ENCODE measurements around the gene BDKRB2.
"Not testable (repeated sequence)": the region's sequence is repeated elsewhere in the genome, so short reads cannot be mapped to it uniquely, and the experiment has no call there.

The BDKRB2 gene

DNA sequence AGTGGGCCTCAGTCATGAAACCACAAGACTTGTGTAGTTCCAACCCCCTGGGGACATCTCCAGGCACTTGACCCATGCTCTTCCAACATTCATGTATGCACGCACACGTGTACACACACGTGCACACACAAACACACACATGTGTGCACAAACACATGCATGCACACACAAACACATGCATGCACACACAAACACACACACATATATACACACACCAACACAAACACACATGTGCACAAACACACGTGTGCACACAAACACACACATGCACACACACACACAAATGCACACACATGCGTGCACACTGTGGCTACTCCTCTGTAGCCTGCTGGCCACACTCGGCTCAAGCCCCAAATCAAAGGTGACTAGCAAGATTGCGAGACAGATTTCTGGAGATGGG is 22.8 kb downstream of the BDKRB2 start:
- no peak for DNase-seq

DNA sequence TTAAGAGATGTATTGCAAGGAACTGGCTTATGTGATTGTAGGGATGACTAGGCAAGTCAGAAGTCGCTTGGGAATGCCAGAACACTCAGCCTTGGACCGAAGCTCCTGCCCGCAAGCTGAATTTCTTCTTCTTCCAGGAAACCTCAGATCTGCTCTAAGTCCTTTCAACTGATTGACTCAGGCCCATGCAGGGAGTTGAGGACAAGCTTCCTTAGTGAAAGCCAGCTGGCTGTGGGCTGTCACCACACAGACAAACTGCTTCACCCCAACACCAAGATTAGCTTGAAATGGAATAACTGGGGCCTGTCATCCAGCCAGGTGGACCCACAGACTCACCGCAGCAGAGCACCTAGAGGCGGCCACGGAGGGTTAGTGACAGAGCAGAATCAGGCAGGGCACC is 24.7 kb downstream of the BDKRB2 start:
- no peak for DNase-seq

DNA sequence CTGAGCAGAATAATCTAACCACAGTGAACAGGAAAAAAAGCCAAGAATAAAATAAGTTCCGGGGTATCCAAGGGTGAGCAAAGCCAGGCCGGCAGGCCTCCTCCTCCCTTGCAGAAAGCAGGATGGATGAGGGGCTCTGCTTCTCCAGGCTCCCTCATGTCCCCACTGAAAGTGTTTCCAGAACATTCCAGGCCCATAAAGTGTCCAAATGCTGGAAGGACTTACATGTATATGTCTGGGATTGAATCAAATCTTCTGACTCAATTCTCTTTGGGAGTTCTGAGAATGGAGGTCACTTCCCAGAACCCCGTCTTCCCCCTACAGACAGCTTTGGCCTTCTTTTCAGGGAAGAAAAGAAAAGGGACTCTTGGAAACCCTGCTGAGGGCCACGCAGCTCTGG is 26.4 kb downstream of the BDKRB2 start:
- no peak for DNase-seq

DNA sequence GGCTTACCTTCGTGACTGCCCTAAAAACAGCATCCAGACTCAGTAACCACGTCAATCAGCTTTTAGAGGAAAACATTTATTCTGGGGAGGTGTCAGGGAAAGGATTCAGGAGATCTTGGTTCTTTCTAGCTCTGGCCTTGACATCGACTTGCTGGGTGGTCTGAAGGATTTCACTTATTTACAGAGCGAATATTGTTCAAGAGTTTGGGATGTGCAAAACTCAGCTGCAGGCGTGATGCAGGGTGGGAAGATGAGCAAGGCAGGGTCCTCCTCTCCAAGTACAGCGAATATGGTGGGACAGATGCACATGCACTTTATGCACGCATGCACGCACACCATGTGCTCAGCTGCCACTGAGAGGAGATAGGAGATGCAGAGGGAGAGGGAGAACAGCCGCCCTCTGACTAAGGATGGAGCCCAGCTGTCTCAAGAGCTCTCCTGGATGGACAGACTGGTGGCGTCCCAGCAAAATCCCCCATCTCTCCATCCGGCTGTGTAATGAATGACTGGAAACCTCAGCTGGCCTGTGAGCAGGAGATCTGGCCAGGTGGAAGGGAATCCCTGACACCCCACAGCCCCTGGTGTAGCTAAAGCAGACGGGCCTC is 27.0 kb downstream of the BDKRB2 start:
- DNase-seq = no peak

DNA sequence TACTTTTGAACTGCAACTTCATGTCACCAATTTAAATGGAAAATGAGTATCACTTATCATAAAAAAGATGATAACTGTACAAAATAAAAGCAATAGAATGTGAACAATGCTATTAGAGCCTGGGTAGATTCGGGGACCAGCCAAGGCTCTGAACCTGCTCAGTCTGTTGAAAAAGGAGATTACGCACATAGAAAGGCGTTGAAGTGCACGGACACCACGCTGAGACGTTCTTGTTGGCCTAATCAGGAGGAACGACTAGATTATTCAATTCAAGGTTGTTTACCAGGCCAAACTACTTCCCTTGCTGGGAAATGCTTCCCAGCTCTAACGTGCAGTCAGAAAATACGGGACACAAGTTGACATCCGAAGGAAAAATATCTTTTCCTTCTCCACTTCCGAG is 27.9 kb downstream of the BDKRB2 start:
- no peak for DNase-seq

DNA sequence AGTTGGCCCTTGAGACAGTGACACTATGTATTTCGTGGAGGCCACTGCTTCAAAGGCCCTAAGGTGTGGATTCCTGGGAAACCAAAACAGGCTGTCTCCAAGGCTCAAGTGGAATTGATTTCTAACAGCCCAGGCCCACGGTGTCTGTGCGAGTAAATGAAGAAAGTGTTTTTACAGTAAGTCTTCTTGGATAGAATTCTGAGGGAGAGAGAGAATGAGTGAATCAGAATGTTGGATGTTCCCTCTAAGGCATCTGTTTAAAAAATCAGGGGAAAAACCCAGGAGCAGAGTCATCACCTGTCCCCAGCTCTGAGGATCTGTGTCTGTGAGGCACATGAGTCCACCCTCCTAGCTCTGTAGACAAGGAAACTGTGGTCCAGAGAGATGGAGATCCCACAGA is 29.0 kb downstream of the BDKRB2 start:
- DNase-seq = no peak

DNA sequence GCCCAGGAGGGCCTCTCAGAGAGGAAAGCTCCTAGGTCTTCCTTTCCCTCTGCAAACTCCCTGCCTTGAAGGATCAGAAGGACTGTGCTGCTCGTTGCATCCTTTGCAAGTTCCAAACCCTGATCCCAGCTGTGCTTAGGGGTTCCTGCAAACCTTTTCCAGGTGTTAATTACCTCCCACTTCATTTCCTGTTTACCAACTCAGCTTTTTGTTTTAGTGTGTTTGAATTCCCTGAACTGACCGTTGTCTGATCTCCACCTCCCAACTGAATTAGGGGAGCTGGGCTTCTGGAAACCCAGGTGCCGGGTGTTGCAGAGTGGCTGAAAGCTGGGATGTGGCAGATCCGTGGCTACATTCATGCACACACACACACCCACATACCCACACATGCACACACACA is 30.8 kb downstream of the BDKRB2 start:
- DNase-seq = no peak

DNA sequence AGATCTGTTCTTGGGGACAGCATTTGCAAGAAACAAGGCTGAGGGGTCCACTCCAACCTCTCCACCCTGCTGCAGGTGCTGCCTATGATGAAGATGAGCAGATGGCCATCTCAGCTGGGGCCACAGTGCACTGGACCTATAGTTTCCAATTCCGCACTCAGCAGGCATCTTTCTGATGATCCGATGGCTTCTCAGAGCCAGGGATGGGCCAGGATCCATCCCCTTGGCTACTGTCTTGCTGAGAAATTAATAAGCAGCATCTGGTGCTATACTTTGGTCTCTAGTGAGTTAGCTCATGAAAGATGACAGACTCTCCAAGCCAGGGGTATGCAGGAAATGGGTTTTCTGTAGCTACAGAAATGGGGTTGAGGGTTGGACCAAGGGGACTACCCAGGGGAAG is 33.0 kb downstream of the BDKRB2 start:
- DNase-seq = no peak

DNA sequence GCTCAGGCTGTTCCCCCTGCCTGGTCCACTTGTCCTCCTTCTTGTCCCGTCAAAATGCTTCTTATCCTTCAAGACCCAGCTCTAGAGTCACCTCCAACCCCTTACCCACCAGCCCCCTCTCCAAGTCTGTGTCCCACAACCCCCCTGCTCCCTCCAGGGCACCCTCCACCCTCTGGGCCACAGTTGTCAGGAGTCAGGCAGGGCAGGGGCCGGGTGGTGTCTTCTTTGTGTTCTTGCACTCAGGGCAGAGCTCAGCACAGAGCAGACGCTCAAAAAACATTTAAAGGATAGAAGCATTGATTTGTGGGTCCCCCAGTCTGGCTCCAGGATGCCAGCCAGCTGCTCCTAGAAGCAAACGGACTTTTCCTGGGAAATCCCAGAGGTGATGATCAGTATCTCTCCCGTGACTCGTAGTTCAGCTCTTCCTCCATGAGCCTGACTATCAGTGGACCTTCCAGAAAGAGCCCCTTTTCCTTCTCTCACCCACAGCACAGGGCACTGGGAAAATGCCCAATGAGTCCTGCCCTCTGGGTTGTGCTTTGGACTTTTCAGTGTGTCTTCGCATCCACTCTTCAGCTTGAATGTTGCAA is 34.1 kb downstream of the BDKRB2 start:
- no peak for DNase-seq

DNA sequence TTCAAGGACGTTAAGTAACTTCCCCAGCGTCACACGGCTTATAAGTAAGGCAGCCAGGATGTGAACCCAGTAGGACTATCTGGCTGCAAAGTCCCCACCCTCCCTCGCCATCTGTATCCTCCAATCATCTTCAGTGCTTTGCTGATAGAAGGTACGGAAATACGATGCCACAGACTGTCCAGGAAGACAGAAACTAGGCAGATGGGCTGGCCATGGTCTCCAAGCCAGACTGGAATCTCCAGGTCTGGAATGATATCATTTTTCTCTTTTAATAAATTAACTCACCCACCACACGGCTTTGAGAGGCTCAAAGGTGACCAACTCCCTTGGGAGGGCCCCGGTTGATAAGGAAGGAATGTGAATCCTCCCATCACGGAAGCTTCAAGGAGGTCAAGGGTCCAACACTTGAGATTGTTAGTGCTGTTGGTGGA is 35.1 kb downstream of the BDKRB2 start:
- DNase-seq = no peak

DNA sequence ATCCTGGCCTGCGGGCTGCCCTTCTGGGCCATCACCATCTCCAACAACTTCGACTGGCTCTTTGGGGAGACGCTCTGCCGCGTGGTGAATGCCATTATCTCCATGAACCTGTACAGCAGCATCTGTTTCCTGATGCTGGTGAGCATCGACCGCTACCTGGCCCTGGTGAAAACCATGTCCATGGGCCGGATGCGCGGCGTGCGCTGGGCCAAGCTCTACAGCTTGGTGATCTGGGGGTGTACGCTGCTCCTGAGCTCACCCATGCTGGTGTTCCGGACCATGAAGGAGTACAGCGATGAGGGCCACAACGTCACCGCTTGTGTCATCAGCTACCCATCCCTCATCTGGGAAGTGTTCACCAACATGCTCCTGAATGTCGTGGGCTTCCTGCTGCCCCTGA is 36.0 kb downstream of the BDKRB2 start:
- no peak for DNase-seq

DNA sequence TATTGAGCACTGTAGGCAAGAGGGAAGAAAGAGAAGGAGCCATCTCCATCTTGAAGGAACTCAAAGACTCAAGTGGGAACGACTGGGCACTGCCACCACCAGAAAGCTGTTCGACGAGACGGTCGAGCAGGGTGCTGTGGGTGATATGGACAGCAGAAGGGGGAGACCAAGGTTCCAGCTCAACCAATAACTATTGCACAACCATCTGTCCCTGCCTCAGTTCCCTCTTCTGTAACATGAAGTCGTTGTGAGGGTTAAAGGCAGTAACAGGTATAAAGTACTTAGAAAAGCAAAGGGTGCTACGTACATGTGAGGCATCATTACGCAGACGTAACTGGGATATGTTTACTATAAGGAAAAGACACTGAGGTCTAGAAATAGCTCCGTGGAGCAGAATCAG is 37.5 kb downstream of the BDKRB2 start:
- DNase-seq = no peak

DNA sequence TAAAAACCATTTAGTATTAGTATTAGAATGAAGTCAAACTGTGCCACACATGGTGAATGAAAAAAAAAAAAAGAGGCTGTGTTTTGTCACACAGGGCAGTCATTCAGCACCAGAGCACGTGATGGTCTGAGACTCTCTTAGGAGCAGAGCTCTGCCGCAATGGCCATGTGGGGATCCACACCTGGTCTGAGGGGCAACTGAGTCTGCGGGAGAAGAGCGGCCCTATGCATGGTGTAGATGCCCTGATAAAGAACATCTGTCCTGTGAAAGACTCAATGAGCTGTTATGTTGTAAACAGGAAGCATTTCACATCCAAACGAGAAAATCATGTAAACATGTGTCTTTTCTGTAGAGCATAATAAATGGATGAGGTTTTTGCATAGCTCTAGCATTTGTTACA is 39.1 kb downstream of the BDKRB2 start:
- DNase-seq = no peak

DNA sequence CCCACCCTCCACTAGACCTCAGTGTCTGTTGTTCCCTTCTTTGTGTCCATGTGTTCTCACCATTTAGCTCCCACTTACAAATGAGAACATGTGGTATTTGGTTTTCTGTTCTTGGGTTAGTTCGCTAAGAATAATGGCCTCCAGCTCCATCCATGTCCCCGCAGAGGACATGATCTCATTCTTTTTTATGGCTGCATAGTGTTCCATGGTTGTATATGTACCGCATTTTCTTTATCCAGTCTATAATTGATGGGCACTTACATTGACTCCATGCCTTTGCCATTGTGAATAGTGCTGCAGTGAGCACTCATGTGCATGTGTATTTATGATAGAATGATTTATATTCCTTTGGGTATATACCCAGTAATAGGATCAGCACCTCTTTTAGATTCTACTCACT is 40.4 kb downstream of the BDKRB2 start:
- not testable (repeated sequence) for DNase-seq

DNA sequence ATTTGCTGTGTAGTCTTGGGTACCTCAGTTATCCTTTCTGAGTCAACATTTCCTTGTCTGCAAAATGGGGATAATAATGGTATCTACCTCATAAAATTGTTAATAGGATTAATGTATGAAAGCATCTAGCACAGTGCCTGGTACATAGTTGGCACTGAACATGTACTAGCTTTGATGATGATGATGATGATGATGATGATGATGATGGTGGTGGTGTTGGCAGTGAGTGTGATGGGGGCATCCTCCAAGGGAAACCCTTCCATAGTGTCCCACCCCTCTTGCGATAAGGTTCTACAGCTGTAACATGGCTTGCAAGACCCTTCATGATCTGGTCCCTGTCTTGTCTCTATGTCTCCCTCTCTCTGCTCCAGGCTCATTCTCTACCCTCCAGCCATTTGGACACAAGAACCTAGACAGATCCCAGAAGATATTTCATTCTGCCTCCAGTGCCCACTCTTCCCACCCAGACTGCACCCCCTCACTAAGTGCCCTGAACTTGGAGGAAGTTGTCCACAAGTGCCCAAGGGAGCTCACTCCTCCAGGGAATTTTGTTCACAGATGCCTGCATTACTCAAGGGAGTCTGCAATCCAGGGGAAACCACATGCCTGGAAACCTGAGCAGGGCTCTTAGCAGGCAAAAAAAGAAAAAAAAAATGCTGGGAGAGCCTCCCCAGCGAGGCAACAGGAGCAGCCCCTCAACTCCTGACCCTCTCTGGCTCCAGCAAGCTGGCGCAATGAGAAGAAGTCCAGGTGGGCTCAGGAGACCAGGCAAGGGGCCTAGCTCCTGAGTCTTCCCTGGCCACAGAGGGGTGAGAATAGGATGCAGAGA is 41.3 kb downstream of the BDKRB2 start:
- DNase-seq = no peak

DNA sequence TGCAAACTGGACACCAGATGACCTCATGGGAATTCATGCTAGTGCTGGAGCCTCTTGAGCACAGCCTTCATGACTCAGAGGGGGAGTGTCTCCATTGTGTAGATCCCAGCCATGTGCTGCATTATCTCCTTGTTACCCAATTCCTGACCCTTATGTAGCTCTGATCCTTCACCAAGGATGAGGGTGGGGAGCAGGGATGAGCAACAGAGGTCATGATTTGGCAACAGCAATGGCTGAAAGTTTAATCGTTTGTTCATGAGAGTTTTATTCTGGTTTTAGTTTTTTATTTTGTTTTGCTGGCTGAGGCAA is 41.9 kb downstream of the BDKRB2 start:
- no peak for DNase-seq

DNA sequence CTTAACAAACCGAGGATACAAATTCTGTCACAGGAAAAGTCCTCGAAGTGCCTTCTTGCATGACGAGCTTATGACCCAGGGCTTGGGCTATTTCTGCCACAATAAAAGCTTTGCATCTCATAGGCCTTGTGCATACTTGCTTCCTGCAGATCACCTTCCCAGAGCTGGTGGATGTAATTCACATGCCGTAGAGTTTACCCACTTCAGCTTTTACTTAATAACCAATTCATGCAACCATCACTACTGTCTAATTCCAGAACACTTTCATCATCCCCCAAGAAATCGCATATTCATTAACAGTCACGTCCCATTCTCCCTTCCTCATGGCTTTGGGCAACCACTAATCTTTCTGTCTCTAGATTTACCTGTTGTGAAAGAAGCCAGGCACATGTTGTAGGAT is 42.4 kb downstream of the BDKRB2 start:
- DNase-seq = no peak

DNA sequence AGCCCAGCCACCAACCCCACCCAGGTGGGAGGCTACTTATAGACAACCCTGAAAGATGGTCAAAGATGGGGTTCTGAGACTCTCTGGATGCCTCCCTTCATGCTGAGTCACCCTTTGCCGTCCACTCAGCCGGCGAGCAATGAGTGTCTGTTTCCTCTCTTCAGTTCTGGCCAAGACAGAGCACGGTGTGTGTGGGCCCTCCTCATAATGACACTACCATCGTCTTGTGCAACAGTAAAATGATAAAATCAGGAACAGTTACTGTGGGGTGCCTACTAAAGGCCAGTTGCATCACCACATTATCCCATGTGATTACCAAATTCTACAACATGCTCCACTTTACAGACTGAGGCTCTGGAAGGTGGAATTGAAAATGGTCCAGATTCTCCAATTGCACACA is 44.4 kb downstream of the BDKRB2 start:
- no peak for DNase-seq

DNA sequence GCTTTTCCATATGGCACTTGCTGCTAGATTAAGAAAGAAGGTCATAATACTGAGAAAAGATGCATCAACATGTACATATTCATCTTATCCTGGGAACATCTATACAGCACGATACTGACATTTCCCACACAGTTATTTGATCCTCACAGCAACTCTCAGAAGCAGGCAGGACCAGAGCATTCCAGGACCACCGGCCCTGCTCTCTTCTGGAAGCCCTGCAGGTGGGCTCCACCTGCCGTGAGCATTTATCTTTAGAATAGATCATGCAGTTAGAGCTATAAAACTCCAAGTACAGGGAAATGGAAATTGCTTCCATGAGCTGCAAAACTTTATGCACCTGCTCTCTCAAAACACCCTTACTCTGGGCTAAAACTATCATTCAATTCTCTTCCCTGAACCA is 45.8 kb downstream of the BDKRB2 start:
- DNase-seq = no peak

DNA sequence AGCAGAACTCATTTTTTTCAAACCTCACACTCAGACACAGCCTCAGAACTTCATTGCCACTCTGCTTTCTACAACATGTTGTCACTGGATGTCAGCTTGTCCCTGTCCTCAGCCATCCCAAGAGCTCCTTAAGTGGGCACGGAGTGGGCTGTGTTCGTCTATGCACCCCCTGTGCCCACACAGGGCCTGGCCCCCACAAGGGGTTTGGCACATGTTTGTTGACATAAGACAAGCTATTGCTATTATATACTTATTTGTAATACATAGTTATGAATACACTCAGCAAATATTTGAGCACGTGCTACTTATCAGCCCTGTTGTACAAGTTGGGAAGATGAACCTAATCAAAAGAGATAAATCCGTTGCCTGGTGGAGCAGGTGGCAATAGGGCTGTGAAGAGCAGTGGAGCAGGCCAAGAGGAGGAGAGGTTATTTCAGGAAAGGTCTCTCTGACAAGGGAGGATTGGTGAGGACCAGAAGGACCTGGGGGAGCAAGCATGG is 47.1 kb downstream of the BDKRB2 start:
- no peak for DNase-seq

DNA sequence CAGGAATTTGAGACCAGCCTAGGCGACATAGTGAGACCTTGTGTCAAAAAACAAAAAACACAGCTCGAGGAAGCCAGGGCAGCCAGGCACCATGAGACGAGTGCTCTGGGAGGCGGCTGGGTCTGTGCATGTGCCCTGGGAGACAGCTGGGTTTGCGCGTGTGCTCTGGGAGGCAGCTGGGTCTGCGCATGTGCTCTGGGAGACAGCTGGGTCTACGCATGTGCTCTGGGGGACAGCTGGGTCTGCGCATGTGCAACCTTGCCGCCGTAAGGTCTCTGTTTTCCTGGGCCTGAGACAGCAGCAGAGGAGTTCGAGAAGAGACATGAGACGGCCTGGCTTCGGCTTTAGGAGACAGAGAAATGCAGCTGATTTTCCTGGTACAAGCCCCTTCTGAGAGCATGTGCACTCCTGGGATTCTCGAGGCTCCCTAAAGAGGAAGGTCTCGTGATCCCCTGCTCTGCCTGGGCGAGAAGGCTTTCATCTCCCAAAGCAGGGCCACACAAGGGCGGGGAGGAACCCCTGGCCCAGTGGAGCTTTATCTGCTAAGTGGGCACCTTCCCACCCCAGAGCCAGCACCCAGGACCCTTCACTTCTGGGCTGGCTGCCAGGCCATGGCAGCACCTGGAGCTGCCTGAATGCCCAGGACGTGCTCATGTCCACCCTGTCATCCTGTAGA is 47.8 kb downstream of the BDKRB2 start:
- DNase-seq = no peak

DNA sequence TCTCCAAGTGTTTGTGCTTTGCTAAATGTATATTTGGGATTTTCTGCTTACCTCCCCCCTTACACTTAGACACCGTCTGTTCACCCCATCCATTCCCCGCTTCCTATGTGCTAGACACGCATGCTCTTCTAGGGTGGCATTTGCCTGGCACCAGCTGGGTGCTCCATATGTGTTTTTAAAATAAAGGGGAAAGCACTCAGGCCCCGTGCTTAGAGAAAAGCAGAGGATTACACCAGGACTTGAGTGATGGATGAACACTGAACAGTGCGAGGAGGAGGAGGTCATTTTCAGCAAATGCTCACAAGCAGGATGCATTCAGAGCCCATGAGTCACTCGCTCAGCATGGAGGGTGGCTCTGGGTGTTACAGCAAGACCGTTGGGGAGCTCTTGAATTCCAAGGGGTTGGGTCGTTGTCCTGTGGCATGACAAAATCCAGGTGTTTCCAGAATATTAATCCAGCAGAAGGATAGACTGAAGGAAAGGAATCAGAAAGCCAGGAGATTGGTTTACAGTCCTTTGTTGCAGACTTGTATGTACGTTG is 48.4 kb downstream of the BDKRB2 start:
- no peak for DNase-seq

DNA sequence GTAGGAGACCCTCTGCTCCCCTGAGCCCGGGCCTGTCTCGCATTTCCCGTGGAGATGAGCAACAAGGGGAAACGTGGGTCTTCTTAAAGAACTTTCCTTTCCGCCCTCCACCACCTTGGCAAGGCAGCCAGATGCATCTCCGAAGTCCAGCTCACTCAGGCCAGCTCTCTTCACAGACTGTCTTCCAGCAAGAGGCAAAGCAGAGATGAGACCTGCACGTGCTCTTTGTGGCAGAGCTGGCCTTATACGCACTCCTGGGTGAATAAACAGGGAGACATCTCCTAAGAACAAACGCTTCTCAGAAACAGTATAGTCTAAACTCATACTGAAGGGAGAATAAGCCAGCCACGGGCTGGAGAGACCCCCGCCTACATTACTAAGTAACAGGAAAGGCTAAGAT is 50.0 kb downstream of the BDKRB2 start:
- no peak for DNase-seq

Data from CD4-positive, alpha-beta T cell treated with Interleukin-21 for 1 hour (primary cell).